Body of pancreas (tissue), 4 donors: ENCODE results near the gene C2CD5.

ENCODE experiments used
- POLR2A ChIP-seq, 3 donors: fragments of 450-650 bp; IDR thresholded peaks; one replicate each; pipeline ENCODE4 v1.6.1; 2016; ENCODE audit warnings: antibody characterized with exemption in 3 of 3, mild to moderate bottlenecking in 2 of 3
- TF ChIP-seq, protein P1 (sequence below), 7 experiments: fragments of 450-650 bp in 4 of 7; fragments of 200-600 bp in 3 of 7; sonication (generic) in 3 of 7; IDR thresholded peaks; one replicate each; pipeline ENCODE4 v1.5.1; 2016 to 2019; ENCODE audit warnings: antibody characterized with exemption in 7 of 7

DNA sequence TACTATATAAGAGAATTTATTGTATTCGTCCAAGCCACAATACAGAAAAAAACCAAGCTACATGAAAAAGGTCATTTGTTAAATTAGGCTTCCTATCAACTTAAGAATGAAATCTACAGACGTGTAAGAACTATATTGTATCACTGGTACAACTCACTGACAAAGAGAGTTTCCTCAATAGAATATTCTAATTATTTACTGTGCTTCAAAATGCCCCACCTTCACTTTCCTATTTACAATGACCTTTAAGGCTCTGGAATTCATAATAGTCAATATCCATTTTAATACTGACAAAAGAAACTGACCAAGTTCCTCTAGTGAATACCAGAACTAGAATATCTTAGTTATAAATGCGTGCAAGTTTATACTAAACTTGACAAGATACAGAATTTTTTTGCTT is 55.9 kb downstream of the C2CD5 start:
- TF ChIP-seq, protein P1, sequence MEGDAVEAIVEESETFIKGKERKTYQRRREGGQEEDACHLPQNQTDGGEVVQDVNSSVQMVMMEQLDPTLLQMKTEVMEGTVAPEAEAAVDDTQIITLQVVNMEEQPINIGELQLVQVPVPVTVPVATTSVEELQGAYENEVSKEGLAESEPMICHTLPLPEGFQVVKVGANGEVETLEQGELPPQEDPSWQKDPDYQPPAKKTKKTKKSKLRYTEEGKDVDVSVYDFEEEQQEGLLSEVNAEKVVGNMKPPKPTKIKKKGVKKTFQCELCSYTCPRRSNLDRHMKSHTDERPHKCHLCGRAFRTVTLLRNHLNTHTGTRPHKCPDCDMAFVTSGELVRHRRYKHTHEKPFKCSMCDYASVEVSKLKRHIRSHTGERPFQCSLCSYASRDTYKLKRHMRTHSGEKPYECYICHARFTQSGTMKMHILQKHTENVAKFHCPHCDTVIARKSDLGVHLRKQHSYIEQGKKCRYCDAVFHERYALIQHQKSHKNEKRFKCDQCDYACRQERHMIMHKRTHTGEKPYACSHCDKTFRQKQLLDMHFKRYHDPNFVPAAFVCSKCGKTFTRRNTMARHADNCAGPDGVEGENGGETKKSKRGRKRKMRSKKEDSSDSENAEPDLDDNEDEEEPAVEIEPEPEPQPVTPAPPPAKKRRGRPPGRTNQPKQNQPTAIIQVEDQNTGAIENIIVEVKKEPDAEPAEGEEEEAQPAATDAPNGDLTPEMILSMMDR (IDR thresholded peaks at IDR 0.05): no peak
- no peak for TF ChIP-seq POLR2A (IDR thresholded peaks at IDR 0.05)
